ENCODE measurements around the gene ARRDC4.
"Not testable (repeated sequence)": the region's sequence is repeated elsewhere in the genome, so short reads cannot be mapped to it uniquely, and the experiment has no call there.

Gene ARRDC4

DNA sequence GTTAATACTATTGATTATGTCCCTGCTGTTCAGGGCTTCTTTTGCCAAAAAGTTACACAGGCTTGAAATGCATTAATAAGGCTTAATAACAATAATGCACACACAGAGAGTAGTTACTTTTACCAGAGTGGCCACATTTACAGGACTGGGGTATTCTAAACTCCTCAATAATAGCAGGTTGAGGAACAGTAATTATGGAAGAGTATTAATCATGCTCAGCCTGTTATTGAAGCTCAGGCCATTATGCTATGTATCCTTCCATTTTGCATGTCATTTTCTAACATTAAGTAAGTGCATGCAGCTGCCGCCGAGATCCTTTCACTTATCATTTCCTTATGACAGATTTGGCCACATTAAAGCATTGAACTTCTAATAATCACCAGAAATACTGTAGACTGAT lies 5.7 kb downstream of the ARRDC4 start:
- no peak for DNase-seq (ENCODE audit: low read depth)

- no peak for DNase-seq (ENCODE audit: low read depth)
Measured at GRCh38 chr15:97966924-97967620, 6.6 kb downstream of the ARRDC4 start.

- DNase-seq (ENCODE audit: low read depth): no peak
Measured at GRCh38 chr15:97967881-97968280, 7.4 kb downstream of the ARRDC4 start.

- DNase-seq (ENCODE audit: low read depth): peak; percentile 47
Measured at GRCh38 chr15:97968380-97968779, 7.9 kb downstream of the ARRDC4 start.

GRCh38 chr15:97972366-97972765 lies 11.9 kb downstream of the ARRDC4 start:
- DNase-seq (ENCODE audit: low read depth): no peak

- no peak for DNase-seq (ENCODE audit: low read depth)
Measured at GRCh38 chr15:97976129-97976528, 15.6 kb downstream of the ARRDC4 start.

DNA sequence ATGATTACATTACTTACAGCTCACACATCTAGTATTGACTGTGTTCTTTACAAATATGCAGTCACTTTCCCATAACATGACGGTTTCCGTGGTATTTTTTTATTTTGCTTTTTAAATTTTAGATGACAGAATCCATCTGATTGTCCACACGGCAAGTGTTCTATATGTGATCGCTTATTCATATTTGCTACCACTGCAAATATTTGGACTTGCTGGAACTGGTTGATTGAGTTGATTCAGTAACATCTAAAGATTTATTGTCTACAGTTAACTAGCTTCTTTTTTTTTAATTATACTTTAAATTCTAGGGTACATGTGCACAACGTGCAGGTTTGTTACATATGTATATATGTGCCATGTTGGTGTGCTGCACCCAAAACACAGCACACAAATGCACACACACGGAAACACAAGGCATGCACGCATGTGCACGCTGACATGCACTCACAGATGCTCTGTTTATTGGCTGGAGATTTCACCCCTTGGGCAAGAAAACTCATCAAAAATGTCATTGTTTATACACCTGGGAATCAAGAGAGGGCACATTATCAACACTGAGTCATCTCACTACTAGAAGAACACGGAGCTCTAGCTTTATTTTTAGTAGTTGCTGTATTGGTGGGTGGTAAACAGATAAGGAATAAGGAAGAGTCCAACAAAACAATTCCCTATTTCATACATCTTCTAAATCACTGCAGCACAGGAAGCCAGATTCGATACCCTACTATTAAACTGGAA lies 16.4 kb downstream of the ARRDC4 start:
- no peak for DNase-seq (ENCODE audit: low read depth)

GRCh38 chr15:97977734-97978133 lies 17.2 kb downstream of the ARRDC4 start:
- no peak for DNase-seq (ENCODE audit: low read depth)

GRCh38 chr15:97978401-97979139 lies 18.1 kb downstream of the ARRDC4 start:
- DNase-seq (ENCODE audit: low read depth): peak; percentile 29

DNA sequence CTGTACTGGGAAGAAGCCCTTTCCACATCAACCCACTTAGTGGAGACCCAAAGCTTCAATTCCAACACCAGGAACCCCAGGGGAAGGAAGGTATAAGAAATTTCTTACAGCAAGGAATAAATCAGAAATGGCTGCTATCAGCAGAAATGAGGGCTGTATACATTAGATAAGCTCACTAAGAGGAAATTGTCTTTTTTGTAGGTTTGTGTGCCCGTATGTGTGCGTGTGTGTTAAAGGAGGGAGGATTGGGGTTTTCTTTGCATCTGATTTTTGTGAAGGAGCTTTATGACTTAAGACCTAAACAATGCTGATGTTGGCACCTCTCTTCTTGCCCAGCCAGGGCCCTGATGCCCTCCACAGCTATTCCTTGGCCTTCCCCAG lies 18.6 kb downstream of the ARRDC4 start:
- no peak for DNase-seq (ENCODE audit: low read depth)

DNA sequence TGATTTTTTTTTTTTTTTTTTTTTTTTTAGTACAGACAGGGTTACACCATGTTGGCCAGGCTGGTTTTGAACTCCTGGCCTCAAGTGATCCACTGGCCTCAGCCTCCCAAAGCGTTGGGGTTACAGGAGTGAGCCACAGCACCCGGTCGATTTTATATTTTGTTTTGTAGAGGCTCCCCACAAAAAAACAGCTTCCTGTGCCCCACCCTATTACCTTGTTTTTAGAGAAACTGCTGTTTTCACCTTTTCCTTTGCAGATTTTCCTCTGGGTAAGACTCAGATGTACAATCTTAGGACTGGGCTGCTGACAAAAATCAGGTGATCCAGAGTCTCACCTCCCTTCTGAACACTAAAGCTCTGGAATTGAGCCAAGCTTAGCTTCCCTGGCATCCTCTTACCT lies 20.6 kb downstream of the ARRDC4 start:
- DNase-seq (ENCODE audit: low read depth): no peak

DNA sequence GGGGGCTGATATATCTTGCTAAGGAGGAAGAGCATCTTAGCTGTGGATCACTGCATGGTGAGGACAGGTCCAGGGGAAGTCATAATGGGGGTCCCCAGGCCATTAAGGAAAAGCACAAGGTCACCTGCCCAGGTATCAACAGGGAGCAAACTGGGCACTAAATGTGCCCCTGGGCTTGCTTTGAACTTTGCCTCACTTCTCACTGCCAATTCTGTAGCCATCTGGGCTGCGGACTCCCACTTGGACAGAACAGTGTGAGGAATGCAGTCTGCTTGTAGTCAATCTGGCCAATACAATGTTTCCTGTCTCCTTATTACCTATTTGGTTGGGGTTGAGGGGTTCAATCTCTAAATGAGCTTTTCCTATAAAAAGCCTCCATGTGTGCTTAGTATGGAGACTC lies 21.3 kb downstream of the ARRDC4 start:
- DNase-seq (ENCODE audit: low read depth): no peak

- peak; percentile 63 for DNase-seq (ENCODE audit: low read depth)
Measured at GRCh38 chr15:97984157-97984556, 23.7 kb downstream of the ARRDC4 start.

DNA sequence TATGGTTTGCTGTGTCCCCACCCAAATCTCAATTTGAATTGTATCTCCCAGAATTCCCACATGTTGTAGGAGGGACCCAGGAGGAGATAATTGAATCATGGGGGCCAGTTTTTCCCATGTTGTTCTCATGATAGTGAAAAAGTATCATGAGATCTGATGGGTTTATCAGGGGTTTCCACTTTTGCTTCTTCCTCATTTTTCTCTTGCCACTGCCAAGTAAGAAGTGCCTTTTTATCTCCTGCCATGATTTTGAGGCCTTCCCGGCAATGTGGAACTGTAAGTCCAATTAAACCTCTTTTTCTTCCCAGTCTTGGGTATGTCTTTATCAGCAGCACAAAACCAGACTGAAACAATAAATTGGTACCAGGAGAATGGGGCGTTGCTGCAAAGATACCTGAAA lies 25.5 kb downstream of the ARRDC4 start:
- DNase-seq (ENCODE audit: low read depth): not testable (repeated sequence)

DNA sequence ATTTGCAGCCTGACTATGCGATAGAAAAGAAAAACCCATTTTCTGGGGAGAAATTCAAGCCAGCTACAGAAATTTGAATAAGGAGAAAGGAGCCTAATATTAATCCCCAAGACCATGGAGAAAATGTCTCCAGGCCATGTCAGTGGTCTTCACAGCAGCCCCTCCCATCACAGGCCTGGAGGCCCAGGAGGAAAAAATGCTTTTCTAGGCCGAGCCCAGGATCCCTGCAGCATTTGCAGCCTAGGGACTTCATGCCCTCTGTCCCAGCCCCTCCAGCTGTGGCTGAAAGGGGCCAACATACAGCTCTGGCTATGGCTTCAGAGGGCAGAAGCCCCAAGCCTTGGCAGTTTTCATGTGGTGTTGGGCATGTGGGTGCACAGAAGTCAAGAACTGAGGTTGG lies 26.3 kb downstream of the ARRDC4 start:
- no peak for DNase-seq (ENCODE audit: low read depth)

GRCh38 chr15:97989299-97989698 lies 28.8 kb downstream of the ARRDC4 start:
- no peak for DNase-seq (ENCODE audit: low read depth)

DNA sequence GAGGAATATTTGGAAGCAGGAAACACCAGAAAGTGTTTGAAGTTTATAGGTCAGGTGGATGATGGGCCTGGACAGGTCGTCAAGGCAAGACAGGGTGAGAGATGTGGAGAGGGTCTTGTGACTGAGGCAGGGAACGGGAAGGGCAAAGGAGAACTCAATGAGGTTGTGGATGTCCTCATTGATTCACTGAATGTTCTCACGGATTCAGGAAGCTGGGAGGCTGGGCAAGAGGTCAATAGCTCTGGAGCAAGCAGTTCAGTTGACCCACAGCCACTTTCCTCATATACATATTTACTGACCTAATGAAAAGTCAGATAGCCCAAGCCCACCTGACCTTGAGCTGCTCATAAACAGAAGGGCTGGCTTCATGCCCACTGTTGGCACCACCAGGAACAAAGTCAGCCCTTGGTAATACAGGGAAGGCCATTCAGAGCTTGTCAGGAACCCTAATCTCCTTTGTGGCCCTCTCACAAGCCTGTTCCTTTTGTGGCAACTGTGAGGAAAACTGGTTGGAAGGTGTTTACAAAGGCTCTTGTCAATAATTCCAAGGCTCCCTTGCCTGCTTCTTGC lies 31.6 kb downstream of the ARRDC4 start:
- DNase-seq (ENCODE audit: low read depth): no peak

GRCh38 chr15:97992823-97993222 lies 32.3 kb downstream of the ARRDC4 start:
- no peak for DNase-seq (ENCODE audit: low read depth)

- no peak for DNase-seq (ENCODE audit: low read depth)
Measured at GRCh38 chr15:97993310-97993738, 32.8 kb downstream of the ARRDC4 start.

DNA sequence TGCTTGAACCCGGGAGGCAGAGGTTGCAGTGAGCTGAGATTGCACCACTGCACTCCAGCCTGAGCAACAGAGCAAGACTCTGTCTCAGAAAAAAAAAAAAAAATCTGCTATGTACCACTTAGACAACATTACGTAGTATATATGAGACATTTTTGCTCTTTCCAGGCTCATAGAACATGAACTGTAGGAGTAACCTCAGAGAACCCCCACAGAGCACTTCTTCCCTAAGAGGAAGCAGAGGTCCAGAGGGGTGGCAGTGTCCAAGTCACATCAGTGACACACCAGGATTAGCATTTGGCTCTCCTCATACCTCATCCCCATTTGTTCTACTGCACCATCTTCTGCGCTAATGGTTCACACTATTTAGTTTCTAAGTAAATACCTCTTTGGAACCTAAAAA lies 33.7 kb downstream of the ARRDC4 start:
- no peak for DNase-seq (ENCODE audit: low read depth)

GRCh38 chr15:97995192-97995591 lies 34.7 kb downstream of the ARRDC4 start:
- DNase-seq (ENCODE audit: low read depth): no peak

- DNase-seq (ENCODE audit: low read depth): no peak
Measured at GRCh38 chr15:97995881-97996603, 35.5 kb downstream of the ARRDC4 start.
